T-helper 1 cell (primary cell): ENCODE results near the gene RBM6.
"Not testable (repeated sequence)": the region's sequence is repeated elsewhere in the genome, so short reads cannot be mapped to it uniquely, and the experiment has no call there.

Source experiments
- DNase-seq, 5 donors: peaks; one replicate each; pipeline ENCODE4 v3.0.0-alpha.2; 2012 to 2020
- total RNA-seq, 4 donors: gene quantifications; one replicate each; lab custom pipeline; 2026; lab: John Stamatoyannopoulos, UW

RBM6 gene, protein sequence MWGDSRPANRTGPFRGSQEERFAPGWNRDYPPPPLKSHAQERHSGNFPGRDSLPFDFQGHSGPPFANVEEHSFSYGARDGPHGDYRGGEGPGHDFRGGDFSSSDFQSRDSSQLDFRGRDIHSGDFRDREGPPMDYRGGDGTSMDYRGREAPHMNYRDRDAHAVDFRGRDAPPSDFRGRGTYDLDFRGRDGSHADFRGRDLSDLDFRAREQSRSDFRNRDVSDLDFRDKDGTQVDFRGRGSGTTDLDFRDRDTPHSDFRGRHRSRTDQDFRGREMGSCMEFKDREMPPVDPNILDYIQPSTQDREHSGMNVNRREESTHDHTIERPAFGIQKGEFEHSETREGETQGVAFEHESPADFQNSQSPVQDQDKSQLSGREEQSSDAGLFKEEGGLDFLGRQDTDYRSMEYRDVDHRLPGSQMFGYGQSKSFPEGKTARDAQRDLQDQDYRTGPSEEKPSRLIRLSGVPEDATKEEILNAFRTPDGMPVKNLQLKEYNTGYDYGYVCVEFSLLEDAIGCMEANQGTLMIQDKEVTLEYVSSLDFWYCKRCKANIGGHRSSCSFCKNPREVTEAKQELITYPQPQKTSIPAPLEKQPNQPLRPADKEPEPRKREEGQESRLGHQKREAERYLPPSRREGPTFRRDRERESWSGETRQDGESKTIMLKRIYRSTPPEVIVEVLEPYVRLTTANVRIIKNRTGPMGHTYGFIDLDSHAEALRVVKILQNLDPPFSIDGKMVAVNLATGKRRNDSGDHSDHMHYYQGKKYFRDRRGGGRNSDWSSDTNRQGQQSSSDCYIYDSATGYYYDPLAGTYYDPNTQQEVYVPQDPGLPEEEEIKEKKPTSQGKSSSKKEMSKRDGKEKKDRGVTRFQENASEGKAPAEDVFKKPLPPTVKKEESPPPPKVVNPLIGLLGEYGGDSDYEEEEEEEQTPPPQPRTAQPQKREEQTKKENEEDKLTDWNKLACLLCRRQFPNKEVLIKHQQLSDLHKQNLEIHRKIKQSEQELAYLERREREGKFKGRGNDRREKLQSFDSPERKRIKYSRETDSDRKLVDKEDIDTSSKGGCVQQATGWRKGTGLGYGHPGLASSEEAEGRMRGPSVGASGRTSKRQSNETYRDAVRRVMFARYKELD
- 127 to 338 (median 199) reads per million in 4 donors for total RNA-seq

- peak; percentile 86 to 98 (median 92) for DNase-seq
Measured at GRCh38 chr3:49939858-49940666, at the start of gene RBM6. Gene RBM6 (plus strand): TSS chr3:49940150. CDS start chr3:49962642, 22,492 bp downstream.

DNA sequence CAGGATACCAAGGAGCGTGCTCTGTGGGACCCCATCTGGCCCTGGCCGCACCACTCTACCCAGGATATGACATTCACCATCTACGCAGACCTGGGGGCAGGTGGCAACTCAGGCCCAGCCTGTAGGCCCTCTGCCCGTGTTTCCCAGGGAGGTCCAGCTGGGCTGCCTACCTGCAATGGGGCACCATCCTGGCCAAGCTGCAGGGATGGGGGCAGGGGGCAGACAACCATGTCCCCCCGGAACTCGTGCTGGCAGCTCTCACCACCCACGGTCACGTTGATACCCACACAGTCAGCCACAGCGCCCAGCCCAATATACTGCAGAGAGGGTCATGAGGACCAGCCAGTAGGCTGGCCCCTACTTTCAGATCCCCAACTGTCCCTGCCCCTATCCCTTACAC lies 44.2 kb upstream of the RBM6 start:
- DNase-seq: no peak

- no peak for DNase-seq
Measured at GRCh38 chr3:49896345-49896744, 43.6 kb upstream of the RBM6 start.

- no peak for DNase-seq
Measured at GRCh38 chr3:49898991-49899390, 41.0 kb upstream of the RBM6 start.

DNA sequence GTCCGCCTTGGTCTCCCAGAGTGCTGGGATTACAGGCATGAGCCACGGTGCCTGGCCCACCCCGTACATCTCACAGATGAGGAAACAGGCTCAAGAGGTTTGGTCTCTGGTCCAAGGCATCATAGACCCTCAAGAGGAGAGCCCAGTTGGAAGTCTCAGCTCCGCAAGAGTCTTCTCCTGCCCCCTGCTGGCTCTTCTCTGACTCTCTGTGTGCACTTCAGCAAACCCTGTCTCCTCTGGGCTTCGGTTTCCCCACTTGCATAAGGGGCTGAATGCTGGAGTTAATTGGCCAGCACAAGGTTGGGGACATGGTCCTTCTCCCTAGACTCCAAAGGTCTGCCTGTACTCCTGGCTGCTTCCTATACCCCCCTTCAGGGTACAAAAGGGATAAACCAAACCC lies 40.1 kb upstream of the RBM6 start:
- no peak for DNase-seq

DNA sequence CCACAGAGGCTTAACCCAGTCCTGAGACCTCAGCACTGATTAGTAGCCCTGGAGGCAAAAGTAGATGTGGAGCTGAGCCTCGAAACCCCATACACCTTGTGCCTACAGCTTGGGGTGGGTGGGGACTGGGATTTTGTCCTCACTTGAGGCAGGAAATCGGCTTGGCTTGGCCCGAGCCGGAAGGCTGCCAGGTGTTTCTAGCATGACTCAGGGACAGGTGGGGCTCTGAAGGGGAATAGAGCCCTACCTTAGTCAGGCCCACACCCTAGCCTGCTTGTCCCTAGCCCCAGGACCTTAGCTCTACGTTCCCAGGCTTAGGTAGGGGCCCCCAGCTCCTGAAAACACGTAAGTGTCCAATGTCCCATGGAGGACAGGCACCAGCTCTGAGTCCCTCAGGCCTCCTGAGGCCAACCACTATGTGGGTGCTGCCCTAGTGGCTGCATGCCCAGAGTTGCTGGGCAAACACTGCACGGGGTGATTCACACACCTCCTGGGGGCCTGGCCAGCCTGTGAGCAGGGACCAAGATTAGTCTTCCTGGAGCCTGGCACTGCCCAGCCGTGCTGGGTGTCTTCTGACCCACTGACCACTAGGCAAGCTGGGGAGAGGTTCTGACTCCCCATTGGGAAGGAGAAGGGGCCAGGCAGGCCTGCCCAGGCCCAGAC lies 39.3 kb upstream of the RBM6 start:
- DNase-seq: no peak

- DNase-seq: no peak
Measured at GRCh38 chr3:49901366-49902339, 38.3 kb upstream of the RBM6 start.

DNA sequence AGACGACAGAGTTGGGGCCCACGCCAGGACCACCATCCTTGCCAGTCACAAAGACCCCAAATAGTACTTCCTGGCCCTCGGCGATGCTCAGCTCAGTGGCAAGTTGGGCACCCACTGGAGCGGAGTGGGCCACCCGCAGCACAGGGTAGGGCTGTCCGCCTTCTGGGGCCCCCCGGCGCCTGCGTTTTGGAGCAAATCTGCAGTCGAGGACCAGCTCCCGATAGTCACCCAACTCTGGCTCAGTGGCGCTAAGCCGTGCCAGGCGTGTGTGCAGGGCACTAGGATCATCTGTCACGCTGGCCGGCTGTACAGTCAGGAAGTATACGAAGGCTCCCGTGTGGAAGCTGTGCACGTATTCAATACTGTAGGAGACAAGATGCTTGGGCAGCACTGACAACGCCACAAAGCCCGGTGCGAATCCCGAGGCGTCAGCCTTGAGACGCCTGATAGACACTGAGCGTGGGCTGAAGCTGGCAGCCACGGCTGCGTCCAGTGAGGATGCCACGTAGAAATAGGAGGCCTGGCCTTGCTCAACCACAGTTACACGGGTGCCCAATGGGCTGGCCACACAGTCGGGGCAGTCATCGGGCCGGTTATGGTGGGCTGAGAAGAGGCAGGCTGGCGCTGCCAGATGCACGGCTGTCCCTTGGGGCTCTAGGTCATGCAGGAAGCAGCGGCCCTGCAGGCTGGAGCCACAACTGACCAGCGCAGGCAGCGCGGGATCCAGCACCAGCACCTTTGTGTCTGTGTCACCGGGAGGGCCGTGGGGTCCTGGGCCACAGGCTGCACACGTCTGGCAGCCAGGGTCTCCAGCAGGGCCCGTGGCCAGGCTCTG lies 37.2 kb upstream of the RBM6 start:
- DNase-seq: no peak

- peak; percentile 73 to 87 (median 78) for DNase-seq
Measured at GRCh38 chr3:49903451-49904424, 36.2 kb upstream of the RBM6 start, which contains the start of gene MST1R. Gene MST1R (minus strand): TSS chr3:49903873. CDS start chr3:49903609, 264 bp downstream.

DNA sequence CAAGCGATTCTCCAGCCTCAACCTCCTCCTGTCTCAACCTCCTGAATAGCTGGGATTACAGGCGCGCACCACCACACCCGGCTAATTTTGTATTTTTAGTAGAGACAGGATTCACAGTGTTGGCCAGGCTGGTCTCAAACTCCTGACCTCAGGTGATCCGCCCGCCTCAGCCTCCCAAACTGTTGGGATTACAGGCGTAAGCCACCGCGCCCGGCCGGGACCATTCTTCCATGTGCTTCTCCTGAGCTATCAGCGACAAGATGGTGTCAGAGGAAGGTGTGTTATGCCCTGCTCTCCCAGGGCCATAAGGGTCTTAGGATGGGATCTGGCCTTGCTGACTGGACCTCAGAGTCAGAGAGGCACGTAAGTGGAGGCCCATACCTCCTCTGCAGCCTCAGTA lies 35.5 kb upstream of the RBM6 start:
- DNase-seq: not testable (repeated sequence)

GRCh38 chr3:49906073-49906743 lies 33.7 kb upstream of the RBM6 start:
- DNase-seq: peak in 3 of 5 donors; percentile 32 to 49 (median 33)

DNA sequence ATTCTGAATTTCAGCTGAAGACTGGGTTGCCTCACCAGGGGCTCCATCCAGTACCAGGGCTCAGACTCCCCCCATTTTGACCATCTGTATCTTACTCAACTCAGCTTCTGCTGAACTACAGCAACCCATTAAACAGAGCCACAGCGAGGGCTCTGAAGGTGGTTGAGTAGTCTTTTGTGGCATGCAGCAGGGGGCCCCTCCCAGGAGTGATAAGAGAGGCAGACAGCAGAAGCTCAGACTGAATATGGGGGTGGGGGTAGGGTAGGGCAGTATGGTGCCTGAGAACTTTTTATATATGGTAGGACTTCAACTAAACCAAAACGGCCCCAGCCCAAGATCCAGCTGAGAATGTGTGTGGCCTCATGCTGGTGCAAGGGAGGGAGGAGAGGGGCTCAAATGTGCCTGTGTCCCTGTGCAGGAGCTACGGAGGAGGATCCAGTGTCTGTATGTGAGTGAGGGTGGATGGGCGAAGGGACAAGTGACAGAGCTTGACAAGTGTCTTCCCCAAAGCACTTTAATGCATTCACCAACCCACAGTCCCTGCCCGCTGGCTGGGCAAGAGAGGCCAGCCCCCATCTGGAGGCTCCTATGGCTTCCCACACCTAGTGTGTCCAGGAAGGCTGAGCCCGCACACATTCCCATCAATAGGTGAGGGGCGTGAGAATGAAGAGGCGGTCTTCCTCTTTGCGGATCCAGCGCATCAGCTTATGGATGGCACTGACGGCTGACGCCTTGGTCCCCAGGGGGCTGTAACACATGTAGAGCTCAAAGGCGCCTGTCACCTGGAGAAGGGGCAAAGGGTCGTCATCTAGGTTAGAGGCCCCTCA lies 31.4 kb upstream of the RBM6 start:
- DNase-seq: no peak

GRCh38 chr3:49910409-49911123 lies 29.4 kb upstream of the RBM6 start:
- no peak for DNase-seq

GRCh38 chr3:49911124-49911420 lies 28.9 kb upstream of the RBM6 start:
- no peak for DNase-seq

DNA sequence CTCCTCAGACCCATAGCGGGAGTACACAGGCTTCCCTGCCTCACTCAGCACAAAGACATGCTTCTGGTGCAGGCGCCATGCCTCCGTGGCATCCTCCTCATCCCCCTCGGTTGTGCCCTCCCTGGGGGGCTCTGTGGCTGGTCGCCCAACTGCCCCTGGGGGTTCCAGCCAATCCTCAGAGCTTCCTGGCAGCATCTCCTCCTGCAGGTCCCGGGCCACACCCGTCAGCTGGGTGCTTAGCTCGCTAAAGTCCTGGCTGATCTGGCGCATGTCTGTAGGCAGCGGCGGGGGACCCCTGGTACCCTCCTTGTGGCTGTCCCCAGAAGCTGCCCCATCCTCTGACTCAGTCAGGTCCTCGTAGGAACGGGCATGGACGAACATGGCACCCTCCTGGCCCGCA lies 28.3 kb upstream of the RBM6 start:
- DNase-seq: no peak

- no peak for DNase-seq
Measured at GRCh38 chr3:49912881-49913281, 27.1 kb upstream of the RBM6 start.
